HG02763 (cell line): ENCODE results near the gene OTOS.

Experiments
- ATAC-seq: cut with Tn5 transposase; IDR thresholded peaks from one replicate; pipeline ENCODE4 v1.9.1; 2021; ENCODE audit warnings: mild to moderate bottlenecking, moderate library complexity; ENCODE audit not compliant: unreplicated experiment

OTOS gene

DNA sequence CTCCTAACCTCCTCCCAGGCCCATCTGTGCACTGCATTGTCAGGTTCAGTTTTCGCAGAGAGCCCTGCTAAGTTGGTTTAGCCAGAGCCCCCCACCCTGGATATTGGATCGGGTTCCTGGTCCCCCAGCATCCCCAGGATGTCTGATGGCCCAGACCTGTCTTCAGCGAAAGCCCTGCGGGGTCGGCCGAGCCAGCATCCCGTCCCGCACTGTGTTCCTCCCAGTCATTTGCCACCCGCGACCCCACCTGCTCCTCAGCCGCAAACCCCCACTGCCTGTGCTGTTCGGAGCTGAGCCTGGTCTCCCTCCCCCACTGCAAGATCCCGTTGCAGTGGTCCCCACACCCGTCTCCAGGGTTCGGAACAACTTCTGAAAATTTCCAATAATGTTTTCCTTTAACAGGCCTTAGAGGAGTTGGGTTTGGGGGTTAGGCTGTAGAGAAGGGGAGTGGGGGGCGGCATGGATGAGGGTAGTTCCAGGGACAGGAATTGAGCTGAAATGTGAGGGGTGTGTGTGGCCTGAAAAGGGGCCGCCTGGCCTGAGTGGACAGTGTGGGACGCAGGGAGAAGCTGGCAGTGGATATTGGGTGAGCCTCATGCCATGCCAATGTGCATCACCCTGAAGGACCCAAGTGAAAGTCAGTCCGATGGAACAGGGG is 2.7 kb downstream of the OTOS start:
- ATAC-seq, result no peak

DNA sequence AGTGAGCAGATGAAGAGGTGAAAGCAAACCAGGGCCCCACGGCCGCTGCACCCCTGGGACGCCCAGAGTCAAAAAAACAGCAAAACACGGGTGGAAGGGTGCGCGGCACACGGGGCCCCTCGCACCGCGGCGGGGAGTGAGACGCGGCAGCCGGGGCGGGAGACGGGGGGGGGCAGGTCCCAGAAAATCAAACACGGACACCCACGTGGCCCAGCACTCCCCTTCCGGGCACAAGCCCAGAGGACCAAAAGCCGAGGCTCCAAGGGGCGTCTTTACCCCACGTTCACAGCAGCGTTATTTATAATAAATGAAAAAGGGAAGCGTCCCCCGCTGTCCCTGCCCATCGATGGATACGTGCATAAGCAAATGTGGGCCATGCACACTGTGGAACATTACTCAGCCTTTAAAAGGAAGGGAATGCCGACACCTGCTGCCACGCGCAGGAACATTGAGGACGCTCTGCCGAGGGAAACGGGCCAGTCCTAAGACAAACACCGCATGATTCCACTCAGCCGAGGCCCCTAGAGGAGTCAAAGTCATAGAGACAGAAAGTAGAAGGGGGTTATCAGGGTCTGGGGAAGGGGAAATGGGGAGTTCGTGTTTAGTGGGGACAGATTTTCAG is 3.7 kb downstream of the OTOS start:
- ATAC-seq, result no peak

DNA sequence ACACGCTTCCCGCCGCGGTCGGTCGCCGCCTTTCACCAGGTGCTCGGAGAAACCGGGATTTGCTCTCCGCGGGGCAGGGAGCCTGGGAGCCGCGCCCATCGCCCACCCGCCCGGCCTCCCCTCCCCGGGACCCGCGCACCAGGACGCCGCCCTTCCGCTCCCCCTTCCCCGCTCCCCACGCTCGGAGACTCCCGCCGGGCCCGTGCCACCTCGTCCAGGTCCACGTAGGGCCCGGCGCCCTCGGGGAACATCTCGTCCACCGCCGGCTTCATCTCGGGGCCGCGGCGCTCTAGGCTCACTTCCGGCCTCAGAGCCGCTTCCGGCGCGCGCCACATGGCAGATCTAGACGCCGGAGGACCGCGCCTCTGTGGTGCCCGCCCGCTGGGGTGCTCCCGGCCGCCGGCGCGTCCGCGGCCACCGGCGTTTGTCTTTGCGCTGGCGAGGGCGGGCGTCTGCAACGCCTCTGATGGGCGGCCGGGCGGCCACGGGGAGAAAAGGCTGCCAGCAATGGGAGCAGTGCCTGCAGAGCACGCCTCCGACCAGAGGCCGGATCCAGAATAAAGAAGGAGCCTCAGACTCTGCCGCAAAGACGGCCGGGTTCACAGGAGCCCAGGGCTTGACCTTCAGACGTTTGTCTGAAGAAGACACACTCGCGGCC is 4.3 kb downstream of the OTOS start, which contains the start of gene COPS9:
Gene COPS9, minus strand, starts transcription at position 293 of the 658 bp plus-strand sequence. Its CDS starts 21 bp downstream, at position 272.
- peak; percentile 87 for ATAC-seq

DNA sequence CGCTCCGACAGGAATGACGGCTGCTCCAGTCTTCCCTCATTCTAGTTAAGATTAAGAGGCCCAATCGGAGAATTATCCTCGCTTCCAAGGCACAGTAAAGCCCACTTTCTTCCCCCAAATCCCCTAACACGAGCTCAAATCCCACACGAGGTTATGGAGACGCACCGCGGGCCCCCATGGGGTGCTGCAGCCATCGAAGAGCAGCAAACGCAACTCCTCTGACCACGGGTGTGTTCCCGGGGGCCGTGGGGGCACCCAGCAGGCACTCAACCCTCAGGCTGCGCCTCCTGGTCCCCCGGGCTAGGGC is 4.8 kb downstream of the OTOS start:
- peak; percentile 16 for ATAC-seq

DNA sequence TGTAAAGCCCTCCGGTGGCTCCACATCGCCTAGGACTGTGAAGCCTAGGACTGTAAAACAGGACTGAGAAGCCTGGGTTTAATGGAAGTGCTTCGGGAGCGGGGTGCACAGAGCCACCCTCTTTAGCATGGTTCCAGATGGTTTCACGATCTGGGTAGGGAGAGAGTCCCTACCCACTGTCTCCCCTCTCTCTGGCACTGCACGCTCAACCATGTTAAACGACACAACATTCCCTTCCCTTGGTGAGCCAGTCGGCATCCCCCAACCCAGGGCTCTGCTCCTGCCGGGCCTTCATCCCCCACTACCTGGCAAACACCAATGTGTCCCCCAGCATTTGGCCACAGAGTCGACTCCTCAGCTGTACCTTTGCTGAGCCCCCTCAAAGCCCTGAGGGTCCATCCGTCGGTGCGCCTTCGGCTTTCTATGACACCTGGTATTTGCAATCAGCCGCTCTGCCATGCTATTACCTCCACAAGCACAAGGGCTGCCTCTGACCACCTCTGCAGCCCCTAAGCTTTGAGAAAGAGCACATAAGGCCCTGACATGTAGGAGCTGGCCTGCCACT is 5.4 kb downstream of the OTOS start:
- ATAC-seq, result no peak

DNA sequence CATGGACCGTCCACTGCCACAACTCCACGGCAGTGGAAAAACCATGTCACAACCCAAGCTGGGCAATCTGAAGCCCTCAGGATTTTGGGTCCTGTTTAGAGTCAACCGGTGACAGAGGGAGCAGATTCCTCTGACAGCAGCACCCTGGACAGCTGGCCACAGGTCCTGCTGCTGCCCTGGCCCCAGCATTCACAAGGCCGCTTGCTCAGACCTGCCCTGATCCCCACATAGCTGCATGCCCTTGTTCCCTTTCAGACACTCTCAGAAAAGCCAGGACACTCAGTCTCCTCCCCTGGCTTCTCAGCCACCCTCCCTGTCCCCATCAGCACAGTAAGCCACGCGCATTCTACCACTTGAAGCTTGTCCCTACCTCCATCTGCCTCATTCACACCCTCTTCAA is 6.0 kb downstream of the OTOS start:
- ATAC-seq, result no peak

DNA sequence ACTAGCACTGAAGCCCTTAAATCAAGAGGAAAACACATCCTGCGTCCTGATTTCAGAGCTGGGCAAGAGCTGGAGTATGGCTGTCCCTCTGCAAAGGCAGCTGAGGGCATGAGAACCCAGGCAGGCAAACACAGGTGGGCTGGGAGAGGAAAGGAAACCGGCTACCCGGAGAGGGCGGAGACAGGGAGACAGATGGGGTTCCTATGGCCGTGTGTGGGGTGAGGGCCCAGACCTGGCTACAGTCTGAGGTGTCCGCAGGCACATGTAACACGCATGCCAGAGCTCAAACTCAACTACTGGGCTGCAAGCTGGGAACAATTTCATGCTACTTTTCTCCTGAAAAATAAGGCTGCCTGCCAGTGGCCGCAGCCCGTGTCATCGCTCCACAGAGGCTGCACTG is 7.1 kb downstream of the OTOS start:
- ATAC-seq, result no peak

DNA sequence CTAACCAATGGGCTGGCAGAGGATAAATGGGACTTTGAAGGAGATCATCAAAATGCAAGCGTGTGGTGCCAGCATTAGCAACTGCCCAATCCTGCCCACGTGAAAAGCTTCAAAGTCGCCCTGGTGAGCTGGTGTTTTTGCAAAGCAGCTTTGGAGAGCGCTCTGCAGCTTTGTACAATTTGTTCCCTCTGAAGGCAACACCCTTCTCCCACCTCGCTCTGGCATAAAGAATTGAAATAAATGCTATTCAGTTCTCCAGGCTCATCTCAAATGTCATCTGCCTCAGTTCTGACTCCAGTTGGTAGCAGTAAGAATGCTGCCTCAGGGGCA is 7.8 kb downstream of the OTOS start:
- ATAC-seq, result no peak

DNA sequence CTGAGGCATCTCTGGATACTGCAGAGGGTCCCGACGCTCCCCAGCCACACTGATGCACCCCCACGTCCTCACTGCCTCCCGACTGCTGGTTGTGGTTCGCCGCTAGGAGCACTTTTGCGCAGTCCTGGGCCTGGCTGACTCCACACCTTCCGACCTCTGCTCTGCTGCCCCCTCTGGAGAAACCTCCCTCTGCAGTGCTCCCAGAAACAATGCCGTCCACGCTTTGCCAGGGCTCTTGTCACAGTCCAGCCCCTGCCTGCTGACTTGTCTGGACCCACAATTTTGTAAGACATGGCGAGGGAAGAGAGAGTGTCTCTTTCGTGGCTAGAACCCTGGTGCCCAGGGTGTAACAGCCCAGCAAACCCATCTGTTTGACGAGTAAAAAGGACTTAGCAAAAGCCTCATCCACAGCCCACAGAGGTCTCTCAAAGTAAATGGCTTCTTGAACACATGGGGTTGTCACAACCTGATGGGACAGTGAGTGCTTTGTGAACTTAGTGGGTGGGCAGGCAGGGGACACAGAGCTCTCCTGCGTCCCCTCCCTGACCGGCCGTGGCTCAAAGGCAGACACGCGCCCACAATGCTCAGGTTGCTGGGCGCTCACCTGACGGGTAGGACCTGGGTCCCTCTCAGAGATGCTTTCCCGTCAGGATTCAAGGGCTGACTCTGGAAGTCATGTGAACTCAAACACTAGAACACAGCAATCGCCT is 8.4 kb downstream of the OTOS start:
- ATAC-seq, result no peak

DNA sequence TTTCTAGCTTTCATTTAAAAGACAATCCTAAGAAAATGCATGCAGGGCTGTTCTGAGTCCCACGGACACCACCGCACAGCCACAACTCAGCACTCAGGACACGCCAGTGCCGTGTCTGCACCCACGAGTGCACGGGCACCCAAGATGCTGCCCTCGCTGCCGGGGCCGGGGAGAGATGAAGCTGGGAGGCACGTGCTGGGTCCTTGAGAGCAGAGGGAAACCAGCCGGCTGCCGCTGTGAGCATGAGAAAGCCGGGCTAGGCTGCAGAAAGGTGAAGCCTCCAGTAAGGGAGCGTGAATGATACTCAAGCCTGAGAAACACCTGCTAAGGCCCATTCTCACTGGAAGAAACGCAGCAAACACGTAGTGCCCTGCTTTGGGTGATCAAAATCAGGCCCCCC is 9.2 kb downstream of the OTOS start:
- ATAC-seq, result no peak

DNA sequence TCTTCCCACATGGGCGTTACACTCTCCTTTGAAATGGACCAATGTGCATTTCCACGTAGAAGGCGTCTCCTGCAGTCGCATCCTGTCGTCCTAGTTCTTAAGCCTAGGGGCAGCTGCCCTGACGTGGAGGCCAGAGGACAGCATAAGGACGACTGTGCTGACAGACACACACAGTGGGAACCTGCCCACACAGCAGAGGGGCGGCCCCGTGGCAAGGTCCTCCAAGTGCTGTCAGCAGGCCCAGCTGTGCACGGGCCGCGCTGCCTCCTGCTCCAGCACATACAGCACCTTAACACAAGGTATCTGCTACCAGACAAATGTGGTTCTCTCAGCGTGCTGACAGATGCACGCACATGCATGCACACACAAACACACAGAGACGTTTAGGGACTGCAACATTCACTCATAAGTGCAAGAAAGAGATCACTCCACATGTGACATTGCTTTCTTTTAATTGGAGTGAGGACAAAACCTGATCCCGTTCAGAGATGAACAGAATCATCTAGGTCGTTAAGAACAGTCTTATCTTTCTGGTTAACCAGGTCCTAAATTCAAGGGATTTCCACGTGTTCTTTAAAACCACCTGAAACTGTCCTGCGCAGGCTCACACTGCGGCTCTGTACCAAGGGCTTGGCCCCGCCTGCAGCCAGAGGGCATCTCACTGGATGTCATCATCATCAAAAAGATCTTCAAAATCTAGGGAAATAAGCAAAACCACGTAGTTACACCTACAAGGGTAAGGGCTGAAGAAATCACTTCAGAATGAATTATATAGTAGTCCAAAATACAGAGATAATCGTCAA is 9.9 kb downstream of the OTOS start:
- ATAC-seq, result no peak

DNA sequence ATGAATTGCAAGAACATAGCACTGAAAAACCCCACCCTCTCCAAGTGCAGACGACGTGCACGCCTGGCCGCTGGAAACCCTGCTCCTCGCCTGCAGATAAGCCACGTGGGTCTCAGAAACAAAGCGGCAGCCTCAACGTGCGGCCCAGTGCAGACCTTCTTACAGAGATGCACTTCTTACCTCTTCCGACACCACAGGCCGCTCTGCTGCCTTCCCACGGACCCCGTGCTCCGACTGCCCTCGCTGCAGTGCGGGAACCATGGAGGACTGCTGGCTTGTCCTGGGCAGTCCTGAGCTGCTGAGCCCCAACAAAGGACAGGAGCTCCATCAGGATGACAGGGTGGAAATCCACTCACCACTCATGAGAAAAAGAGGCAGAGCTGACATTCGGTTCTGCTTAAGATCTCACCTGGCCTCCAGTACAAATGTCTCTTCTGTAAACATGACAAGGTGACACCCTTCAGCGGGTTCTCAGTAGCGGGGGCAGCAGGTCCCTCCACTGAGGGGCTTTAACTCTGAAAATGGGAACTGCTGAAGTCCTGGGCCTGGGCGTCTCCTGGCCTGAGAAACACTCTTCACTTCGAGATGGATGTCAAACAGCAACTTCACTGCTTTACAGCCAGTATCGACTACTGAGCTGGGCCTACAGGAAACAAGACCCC is 10.6 kb downstream of the OTOS start:
- ATAC-seq, result no peak

DNA sequence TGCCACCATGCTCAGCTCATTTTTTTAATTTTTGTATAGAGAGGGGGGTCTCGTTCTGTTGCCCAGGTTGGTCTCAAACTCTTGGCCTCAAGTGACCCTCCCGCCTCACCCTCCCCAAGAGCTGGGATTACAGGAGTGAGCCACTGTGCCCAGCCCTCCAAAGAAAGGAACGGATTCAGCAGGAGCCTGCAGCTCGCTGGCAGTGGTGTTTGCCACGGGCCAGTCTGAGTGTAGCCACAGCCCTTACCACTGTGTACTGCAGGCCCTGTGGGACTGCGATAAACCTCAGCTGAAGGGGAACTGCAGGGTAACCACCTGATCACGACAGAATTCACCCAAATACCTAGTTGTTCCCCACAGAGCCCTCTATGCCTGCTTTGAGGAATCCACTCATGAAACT is 11.1 kb downstream of the OTOS start:
- ATAC-seq, result no peak

DNA sequence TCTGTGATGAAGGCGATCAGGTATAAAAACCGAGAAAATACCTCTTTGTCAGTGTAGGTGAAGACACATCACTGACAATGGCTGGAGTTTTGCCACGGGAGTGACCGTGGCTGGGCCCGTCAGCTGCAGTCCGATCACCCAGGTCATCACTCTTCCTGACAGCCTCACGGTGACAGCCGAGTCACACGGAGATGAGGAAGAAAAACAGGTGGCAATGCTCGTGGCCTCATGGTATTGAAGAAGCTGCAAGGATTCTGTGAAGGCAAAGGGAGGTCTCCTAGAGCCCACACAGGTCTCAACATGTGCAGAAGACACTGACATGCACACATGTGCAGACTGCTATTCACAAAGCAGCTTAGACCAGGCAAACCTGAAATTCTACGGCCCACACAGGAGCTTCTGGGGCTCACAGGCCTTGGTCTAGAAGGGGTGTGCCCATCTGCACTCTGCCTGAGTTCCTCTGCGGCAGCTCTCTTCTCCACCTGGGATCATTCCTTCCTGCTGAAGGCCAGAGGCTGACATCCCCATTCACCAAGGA is 11.8 kb downstream of the OTOS start:
- ATAC-seq, result no peak

DNA sequence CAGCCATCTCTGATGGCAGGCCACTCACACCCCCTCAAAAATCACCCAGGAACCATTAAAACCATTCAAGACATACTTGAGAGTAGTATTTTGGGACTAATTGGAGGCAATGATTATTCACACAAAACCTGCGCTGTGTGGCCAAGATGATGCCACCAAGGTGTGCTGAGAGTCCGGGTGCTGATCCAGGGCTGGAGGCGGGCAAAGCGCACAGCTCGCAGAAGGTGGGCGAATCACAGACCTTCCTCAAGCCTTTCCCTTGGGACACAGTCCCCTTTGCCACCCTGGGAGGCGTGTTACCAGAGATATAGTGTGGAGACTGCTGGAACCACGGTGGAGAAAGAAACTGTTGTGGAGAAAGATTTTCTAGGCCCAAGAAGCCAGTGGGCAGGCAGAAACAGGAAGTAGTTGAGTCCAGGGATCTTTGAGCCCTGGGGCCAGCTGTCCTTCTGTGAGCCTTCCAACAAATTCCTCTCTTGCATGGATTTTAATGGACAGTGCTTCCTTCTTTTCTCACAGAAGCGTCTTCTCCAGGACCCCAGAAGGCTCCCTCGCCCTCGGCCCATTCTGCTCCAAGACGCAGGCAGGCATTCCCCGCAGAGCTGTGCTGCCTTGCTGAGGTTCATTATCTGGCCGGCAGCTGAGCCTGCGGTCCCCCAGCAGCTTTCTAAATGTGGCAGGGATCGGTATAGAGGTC is 12.4 kb downstream of the OTOS start:
- no peak for ATAC-seq

DNA sequence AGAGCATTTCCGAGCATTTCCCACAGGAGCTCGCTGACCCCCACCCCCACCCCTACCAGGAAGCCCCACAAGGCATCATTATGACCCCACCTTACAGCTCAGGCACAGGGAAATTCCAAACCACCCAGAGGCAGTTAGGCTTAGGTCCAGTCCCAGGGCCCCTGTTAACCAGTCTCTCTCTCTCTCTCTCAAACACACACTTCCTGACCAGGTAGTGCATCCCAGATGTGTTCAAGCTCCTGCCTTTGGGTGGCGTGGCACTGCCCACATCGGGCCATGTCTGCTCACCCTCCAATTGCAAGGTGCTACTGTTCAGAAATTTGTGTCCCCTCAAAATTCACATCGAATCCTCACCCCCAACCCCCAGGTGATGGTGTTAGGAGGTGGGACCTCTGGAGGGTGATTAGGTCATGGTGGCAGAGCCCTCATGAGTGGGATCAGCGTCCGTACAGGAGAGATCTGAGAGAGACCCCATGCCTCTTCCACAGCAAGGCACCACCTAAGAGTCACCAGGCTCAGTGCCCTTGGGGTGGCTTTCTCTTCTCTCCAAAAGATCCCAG is 13.2 kb downstream of the OTOS start:
- ATAC-seq, result no peak

DNA sequence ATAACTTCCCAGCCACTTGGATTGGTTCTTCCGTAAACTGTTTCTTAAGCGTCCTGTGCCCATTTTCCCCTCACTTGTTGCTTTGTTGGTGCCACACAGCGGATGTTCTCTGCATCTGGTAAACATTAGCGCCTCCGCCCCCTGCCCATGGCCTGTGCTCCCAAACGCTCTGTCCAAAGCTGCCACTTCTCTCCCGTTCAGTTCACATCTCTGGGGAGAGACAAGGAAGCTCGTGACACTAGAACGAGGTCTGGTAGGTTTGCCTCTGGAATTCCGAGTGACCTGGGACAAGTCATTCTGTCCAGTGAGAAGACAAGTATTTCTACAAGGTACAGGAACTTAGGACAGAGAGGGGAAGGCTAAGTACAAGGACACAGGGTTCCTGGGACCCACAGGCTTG is 13.7 kb downstream of the OTOS start:
- no peak for ATAC-seq

DNA sequence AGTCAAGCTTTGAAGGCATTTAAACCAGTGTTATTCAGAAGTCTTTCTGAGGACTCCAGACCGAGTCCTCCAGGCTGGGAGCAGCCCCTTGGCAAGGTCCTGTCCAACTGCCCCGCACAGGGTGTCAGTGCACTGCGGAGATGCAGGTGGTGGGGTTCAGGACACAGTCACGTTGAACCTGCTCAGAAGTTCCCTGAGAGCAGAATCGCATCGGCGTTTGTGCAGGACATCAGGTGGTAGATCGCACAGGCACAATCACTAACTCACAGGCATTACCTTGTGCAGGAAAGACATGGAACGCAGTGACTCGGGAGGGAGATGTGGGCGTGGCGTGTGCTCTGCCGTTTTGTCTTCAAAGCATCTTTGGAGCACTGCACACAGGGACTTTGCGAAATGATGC is 14.7 kb downstream of the OTOS start:
- ATAC-seq, result no peak

DNA sequence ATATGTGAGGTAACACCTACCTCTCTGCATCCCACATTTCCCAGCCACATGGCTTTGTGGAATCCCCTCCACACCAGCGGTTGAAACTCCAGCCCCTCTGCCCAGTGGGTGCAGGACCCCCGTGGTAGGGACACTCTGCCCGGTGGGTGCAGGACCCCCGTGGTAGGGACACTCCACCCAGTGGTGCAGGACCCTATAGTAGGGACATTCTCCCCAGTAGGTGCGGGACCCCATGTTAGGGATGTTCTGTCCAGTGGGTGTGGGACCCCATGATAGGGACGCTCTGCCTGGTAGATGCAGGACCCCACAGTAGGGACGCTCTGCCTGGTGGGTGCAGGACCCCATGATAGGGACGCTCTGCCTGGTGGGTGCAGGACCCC is 15.8 kb downstream of the OTOS start:
- ATAC-seq, result no peak
